ENCODE measurements around the gene PRKCE.
A peak's percentile ranks its signal among the peaks of the same experiment; 100 is the strongest.
"Not testable (repeated sequence)": the region's sequence is repeated elsewhere in the genome, so short reads cannot be mapped to it uniquely, and the experiment has no call there.

The PRKCE gene

DNA sequence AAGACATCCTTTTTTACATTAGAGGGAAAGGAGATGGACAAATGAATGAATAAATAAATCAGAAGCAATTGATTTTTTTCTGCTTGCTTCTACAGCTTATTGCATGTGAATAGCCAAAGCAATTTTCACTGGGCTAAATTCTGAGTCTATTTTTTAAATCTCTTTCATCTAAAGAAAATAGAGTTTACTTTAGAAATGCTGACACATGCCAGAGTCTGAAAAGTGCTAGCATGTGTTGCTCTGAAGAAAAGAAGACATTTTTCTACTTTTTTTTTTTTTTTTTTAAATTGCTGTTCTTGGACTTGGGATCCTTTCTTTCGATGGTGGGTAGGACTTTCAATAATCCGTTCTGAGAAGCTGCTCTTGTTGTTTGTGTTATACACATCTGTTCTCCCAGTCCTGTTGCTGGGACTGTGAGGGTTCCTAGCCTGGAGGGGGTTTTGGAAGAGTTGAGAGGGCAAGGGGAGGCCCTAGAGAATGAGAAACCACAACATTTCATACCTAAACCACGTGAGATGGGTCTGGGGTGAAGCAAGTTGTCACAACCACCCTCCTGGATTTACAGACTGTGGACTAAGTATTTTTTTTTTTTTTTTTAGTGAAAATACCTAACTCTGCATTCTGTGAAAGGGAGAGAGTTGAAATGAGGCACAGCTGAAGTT is 193.5 kb downstream of the PRKCE start:
- DNase-seq: no peak

DNA sequence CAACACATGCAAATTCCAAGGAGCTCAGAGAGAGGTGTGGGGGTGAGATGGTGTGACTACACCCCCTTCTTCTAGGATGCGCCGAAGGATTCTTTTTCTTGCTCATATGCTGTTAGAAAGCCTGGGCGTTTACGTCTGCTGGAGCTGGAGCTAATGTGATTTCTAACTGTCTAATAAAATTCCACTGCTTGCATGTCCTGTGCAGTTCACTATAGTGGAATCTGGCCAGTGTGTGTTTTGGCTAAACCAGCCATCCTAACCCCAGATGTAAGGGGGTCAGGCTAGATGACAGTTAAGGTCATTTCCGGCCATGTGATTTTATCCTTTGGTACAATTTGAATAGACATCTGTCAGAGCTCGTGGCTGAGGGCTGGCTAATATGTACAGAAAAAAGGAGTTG is 194.1 kb downstream of the PRKCE start:
- no peak for DNase-seq

DNA sequence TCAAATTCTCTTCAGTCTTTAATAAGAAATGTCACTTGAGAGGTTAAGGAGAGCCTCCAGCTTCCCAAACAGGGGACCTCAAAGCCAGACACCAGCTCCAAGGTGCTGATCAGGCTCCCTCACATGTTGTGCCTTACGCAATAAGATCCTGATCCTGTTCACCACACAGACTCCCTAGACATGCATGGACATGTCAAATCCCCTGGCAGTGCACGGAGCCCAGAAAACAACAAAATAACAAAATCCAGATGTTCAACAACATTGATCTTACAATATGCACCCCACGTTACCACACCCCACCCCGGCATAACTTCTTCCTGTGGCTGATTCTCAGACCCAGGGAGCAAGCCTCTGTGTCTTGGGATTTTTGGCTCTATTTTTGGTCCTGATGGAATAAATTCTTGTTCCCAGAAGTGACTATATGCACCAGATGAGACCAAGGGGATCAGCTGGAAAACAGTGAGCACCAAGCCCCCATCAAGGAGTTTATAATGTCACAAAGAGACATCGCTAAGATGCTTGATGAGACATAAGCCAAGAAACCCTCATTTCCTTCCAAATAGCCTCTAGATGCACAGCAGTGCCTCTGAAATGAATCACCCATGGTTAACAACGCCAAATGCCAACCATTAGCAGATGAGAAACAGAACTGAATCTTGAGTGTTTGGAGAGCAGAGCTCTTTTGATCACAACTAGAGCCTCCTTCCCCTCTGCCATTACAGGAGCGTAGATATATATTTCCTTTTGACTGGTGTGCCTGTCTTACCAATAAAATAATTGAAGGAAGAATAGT is 198.2 kb downstream of the PRKCE start:
- peak; percentile 34 for DNase-seq

GRCh38 chr2:45850558-45850957 is 199.1 kb downstream of the PRKCE start:
- DNase-seq: no peak

DNA sequence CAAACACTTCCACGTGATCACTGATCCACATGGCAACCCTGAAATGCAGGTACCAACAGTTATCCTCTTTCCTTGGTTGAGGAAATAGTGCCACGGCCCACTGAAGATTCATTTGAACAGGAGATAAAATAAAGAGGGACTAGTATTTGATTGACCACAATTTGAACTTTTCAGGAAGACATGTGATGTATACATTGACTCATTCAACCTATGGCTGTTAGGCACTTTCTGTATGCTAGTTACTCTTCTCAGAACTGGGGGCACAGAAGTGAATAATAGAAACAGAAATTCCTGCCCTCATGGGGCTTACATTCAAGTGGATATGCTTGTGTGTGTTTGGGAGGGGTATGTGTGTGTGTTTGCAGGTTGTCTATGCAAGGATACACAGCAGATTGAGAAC is 199.6 kb downstream of the PRKCE start:
- DNase-seq: no peak

DNA sequence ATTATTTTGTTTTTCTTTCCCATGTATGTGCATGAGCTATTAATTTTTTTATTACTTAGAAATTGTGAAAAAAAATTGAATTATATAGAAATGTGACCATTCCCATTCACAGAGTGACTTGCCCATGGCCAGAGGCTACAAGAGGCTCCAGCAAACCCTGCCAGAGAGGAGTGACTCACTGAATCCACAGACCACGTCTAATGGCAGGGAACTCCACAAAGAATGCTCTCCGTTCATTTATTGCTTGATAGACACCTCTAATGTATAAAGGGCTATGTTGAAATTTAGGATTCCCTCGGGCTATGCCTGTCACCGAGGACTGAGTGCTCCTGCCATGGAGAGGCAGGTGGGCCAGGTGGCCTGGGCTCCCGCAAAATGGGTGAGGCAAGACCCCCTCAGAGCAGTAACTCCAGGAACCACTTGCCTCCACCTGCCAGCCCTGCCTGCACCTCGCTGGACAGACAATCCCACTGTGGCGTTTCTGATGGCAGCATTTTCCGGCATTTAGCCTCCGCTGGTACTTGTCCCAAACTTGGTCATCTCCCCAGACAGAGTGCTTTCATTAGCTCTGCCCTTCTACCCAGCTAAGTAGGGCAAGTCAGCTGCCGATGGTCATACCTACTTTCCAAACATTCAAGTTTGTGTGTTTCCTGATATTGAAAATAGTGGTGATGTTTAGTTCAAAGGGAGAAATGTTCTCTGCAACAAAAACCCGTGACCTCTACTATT is 200.3 kb downstream of the PRKCE start:
- DNase-seq: peak; percentile 59

GRCh38 chr2:45852450-45853150 is 201.1 kb downstream of the PRKCE start:
- no peak for DNase-seq

GRCh38 chr2:45855374-45855773 is 203.9 kb downstream of the PRKCE start:
- no peak for DNase-seq

DNA sequence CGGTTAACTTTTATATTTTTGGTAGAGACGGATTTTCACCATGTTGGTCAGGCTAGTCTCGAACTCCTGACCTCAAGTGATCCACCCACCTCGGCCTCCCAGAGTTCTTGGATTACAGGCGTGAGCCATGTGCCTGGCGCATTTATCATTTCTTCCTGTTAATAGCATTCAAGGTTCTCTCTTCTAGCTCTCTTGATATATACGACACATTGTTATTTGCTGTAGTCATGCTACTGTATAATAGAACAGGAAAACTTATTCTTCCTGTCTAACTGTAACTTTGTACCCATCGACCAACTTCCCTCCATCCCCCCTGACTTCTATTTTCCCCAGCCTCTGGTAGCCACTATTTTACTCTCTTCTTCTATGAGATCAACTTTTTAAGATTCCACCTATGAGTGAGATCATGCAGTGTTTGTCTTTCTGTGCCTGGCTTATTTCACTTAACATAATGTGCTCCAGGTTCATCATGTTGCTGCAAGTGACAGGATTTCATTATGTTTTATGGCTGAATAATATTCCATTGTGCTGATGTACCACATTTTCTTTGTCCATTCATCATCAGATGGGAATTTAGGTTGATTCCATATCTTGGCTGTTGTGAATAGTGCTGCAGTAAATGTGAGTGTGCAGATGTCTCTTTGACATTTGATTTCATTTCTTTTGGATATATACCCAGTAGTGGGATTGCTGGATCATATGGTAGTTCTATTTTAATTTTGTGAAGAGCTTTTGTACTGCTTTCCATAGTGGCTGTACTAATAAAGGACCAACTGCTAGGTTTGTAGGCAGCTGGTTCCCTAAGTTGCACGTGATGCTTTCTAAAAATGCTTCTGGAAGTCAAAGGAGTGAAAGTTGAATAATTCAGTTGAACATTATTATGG is 205.2 kb downstream of the PRKCE start:
- no peak for DNase-seq

DNA sequence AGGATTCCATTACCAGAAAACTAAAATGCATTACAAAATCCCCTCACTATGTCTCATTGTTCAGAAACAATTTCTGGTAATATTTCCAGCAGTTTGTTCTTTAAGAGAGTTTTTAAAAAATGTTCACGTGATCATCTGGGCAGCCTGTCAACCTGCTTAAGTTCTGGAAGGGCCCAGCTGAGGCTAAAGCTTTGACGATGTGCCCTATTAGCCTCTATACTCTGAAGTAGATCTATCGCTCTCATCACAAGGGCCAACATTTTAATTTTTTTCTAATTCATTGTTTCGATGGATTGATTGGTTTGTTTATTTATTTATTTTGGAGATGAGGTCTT is 205.8 kb downstream of the PRKCE start:
- no peak for DNase-seq

DNA sequence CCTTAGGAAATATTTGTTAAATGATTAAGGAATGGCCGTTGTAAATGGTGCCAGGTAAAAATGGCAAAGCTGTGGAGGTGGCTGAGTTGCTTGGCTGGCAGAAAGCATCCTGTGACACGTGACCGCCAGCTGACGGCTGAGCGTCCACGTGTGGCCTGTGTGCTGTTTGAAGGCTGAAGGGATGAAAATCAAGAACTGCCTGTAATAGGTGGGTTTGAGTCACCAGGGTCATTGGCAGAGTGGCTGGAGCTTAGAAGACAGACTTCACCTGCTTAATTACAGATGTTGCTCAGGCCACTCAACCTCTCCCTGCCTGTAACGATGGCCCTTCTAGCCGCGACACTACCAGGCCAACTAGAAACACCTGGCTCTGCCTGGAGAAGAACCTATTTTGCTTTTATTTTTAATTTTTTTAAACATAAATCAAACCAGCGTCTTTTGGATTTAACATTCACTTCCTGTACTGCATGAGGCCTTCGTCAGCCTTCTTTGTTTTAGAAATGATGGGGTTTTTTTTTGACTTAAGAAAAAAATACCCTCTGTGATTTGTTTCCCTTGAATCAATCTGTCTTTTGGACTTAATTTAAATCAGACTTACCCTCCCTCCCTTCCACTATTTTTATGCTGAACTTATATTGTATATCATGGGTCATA is 206.5 kb downstream of the PRKCE start:
- DNase-seq: no peak

DNA sequence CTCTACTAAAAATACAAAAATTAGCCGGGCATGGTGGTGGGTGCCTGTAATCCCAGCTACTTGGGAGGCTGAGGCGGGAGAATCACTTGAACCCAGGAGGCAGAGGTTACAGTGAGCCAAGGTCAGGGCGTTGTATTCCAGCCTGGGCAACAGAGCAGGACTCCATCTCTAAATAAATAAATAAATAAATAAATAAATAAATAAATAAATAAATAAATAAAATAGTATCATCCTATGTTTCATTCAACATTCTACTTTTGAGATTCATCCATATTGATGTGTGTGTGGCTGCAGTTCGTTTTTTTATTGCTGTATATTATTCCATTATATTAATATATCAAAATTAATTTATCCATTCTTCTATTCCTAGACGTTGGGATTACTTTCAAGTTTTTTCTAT is 207.4 kb downstream of the PRKCE start:
- not testable (repeated sequence) for DNase-seq

- DNase-seq: no peak
These were observed 208.2 kb downstream of the PRKCE start for GRCh38 chr2:45859682-45860081.

- DNase-seq: no peak
These were observed 209.0 kb downstream of the PRKCE start for GRCh38 chr2:45860136-45861121.

GRCh38 chr2:45862843-45863242 is 211.4 kb downstream of the PRKCE start:
- DNase-seq: no peak

GRCh38 chr2:45864121-45864520 is 212.6 kb downstream of the PRKCE start:
- DNase-seq: no peak

DNA sequence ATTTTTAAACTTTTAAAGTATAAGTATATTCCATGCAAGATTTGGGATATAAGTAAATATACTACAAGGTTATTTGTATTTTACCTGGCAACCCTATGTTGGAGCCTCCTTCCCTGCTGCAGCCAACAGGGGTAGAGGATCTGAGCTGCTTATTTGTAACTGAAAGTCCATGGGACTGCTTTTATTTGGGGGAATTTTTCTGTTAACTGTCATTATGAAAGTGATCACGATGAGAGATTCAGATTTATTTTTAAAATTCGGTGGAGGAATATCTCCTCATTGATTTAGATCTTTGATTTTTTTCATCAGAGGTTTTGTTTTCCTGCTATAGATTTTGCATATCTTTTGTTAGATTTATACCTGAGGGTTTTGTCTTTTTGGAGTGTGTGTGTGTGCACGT is 215.9 kb downstream of the PRKCE start:
- DNase-seq: no peak

GRCh38 chr2:45867800-45868199 is 216.3 kb downstream of the PRKCE start:
- DNase-seq: no peak

GRCh38 chr2:45869165-45869501 is 217.7 kb downstream of the PRKCE start:
- no peak for DNase-seq

GRCh38 chr2:45871025-45871424 is 219.6 kb downstream of the PRKCE start:
- DNase-seq: no peak

DNA sequence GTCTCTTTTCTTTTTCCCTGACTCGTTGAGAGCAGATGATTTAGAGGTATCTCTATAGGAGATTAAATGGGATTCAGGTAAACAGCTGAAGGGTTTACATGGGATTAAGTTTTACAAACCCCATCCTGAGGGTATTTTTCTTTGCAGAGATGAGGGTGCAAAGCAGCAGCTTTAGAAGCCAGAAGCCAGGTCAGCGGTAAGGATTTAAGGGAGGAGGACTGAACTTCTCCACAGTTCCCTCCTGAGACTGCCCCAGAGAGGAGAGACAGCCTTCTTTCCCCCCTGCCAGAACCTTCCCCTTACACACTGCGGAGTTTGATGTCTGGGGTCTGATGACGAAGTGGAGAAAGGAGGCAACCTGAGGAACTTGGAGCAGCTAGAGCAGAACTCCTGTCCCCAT is 220.1 kb downstream of the PRKCE start:
- no peak for DNase-seq

Data from NCI-H226 (cell line).